Esophagus muscularis mucosa (tissue), 4 donors: Measurements from ENCODE around the gene HTRA1.

Experiments
- CTCF ChIP-seq, 3 experiments: fragments of 200-600 bp in 2 of 3; fragments of 450-650 bp in 1 of 3; sonication (generic) in 2 of 3; IDR thresholded peaks; one replicate each; pipeline ENCODE4 v1.5.1; 2017 to 2019; ENCODE audit warnings: antibody characterized with exemption in 3 of 3, mild to moderate bottlenecking in 2 of 3, moderate library complexity in 1 of 3
- EP300 ChIP-seq: sonication (generic); formaldehyde crosslinking; IDR thresholded peaks from one replicate; pipeline ENCODE4 v1.6.1; 2017; ENCODE audit warnings: antibody characterized with exemption
- POLR2A ChIP-seq: fragments of 450-650 bp; IDR thresholded peaks from one replicate; pipeline ENCODE4 v1.6.1; 2017; ENCODE audit warnings: antibody characterized with exemption, moderate library complexity, mild to moderate bottlenecking, low read depth
- POLR2AphosphoS5 ChIP-seq, 2 donors: sonication (generic); formaldehyde crosslinking; IDR thresholded peaks; one replicate each; pipeline ENCODE4 v1.6.1; 2017; ENCODE audit warnings: antibody characterized with exemption in 2 of 2

- no peak for TF ChIP-seq CTCF (IDR thresholded peaks at IDR 0.05)
- TF ChIP-seq POLR2A: no peak
- no peak for TF ChIP-seq EP300
- TF ChIP-seq POLR2AphosphoS5 (IDR thresholded peaks at IDR 0.05): no peak
These were observed 20.1 kb downstream of the HTRA1 start for GRCh38 chr10:122481296-122482056.
